ENCODE measurements around the gene KCNK17.
A peak's percentile ranks its signal among the peaks of the same experiment; 100 is the strongest.

KCNK17 gene

DNA sequence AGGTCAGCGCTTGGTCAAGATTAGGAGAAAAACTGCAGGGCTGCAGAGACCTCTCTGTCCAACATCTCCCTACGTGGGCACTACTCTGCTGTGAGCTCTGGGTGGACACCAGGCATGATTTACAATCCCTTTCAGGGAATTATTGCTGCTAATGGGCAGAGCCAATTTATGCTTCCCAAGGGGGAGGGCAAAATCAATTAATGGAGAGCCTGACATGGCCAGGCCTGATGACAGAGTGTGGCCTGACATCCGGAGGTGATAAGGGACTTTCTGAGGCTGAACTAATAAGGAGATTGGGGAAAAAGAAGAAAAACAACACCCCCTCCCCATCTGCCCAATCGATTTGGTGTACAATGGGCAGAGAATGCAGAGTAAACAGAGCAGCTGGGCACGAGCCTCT is 13.3 kb upstream of the KCNK17 start:
- Histone ChIP-seq H3K4me2 (ENCODE audit: insufficient read depth, low read length, poor library complexity, severe bottlenecking) (no peak overlapping the region), H3K27me3 (ENCODE audit: control insufficient read depth in 3 of 3, insufficient read depth in 3 of 3, low read depth in 1 of 3, low read length in 3 of 3) (no peaks in the 10 kb centered on the region), H3K79me1 (ENCODE audit: low read depth, low read length) (no peaks in the 10 kb centered on the region), H3K36me3 (replicated peaks in 1 of 2; ENCODE audit: control insufficient read depth in 2 of 2, insufficient read depth in 2 of 2, low read length in 2 of 2) (no peaks in the 10 kb centered on the region), H2AFZ (ENCODE audit: low read length) (no peak overlapping the region), H2BK5ac (ENCODE audit: low read length) (no peak overlapping the region), H2BK12ac (ENCODE audit: low read length) (no peak overlapping the region), H3K4me3 (ENCODE audit: low read length in 2 of 2) (no peak overlapping the region), H3K18ac (ENCODE audit: low read length) (no peak overlapping the region), H3K14ac (ENCODE audit: low read length) (no peak overlapping the region), H4K8ac (ENCODE audit: low read depth, low read length) (no peak overlapping the region), H3K4me1 (ENCODE audit: control insufficient read depth in 2 of 2, insufficient read depth in 1 of 2, low read depth in 1 of 2, low read length in 2 of 2) (no peaks in the 10 kb centered on the region), H3K9me3 (replicated peaks in 1 of 2; ENCODE audit: control insufficient read depth in 2 of 2, insufficient read depth in 1 of 2, low read depth in 1 of 2, low read length in 2 of 2) (no peaks in the 10 kb centered on the region), H3K27ac (replicated peaks; ENCODE audit: low read length) (no peak overlapping the region), H2BK15ac (ENCODE audit: low read length) (no peak overlapping the region), H3K4ac (ENCODE audit: low read length) (no peak overlapping the region), H3K23ac (ENCODE audit: low read depth, low read length, poor library complexity) (no peak overlapping the region), H4K91ac (ENCODE audit: low read depth, low read length, poor library complexity) (no peak overlapping the region), H2BK120ac (ENCODE audit: low read depth, low read length) (no peak overlapping the region), H2AK5ac (ENCODE audit: low read depth, low read length) (no peak overlapping the region), H3K9ac (ENCODE audit: low read depth, low read length, poor library complexity) (no peak overlapping the region)
- no peak for DNase-seq (ENCODE audit: low spot score)
- no CpG with 5 or more reads among the region's 5 CpGs for WGBS, 2 donors (ENCODE audit: extremely low coverage in 2 of 2, insufficient read length in 2 of 2, insufficient replicate concordance in 1 of 2)

- no peak within 1 kb of the TSS for H2BK12ac ChIP-seq (ENCODE audit: low read length)
- H3K18ac ChIP-seq (ENCODE audit: low read length) = peak within 1 kb of the TSS; percentile 63
- H3K4me3 ChIP-seq (ENCODE audit: low read length in 2 of 2) = no peak within 1 kb of the TSS
- DNase-seq (ENCODE audit: low spot score) = no peak
- no peaks in the 10 kb centered on the region for H3K9me3 ChIP-seq (replicated peaks in 1 of 2; ENCODE audit: control insufficient read depth in 2 of 2, insufficient read depth in 1 of 2, low read depth in 1 of 2, low read length in 2 of 2)
- H2BK15ac ChIP-seq (ENCODE audit: low read length) = no peak within 1 kb of the TSS
- H3K79me1 ChIP-seq (ENCODE audit: low read depth, low read length) = no peaks in the 10 kb centered on the region
- no peak within 1 kb of the TSS for H3K9ac ChIP-seq (ENCODE audit: low read depth, low read length, poor library complexity)
- peaks cover 0 to 19% (median 0%) of the 10 kb centered on the region in 3 experiments for H3K27me3 ChIP-seq (ENCODE audit: control insufficient read depth in 3 of 3, insufficient read depth in 3 of 3, low read depth in 1 of 3, low read length in 3 of 3)
- no peak within 1 kb of the TSS for H3K14ac ChIP-seq (ENCODE audit: low read length)
- no peaks in the 10 kb centered on the region for H3K4me1 ChIP-seq (ENCODE audit: control insufficient read depth in 2 of 2, insufficient read depth in 1 of 2, low read depth in 1 of 2, low read length in 2 of 2)
- no peak within 1 kb of the TSS for H2BK120ac ChIP-seq (ENCODE audit: low read depth, low read length)
- no peak within 1 kb of the TSS for H3K4ac ChIP-seq (ENCODE audit: low read length)
- no peak within 1 kb of the TSS for H3K4me2 ChIP-seq (ENCODE audit: insufficient read depth, low read length, poor library complexity, severe bottlenecking)
- H3K36me3 ChIP-seq (replicated peaks in 1 of 2; ENCODE audit: control insufficient read depth in 2 of 2, insufficient read depth in 2 of 2, low read length in 2 of 2) = no peaks in the 10 kb centered on the region
- H3K27ac ChIP-seq (replicated peaks; ENCODE audit: low read length) = no peak within 1 kb of the TSS
- H2AK5ac ChIP-seq (ENCODE audit: low read depth, low read length) = no peak within 1 kb of the TSS
- no peak within 1 kb of the TSS for H4K91ac ChIP-seq (ENCODE audit: low read depth, low read length, poor library complexity)
- H4K8ac ChIP-seq (ENCODE audit: low read depth, low read length) = no peak within 1 kb of the TSS
- no peak within 1 kb of the TSS for H2AFZ ChIP-seq (ENCODE audit: low read length)
- no CpG with 5 or more reads among the region's 11 CpGs for WGBS, 2 donors (ENCODE audit: extremely low coverage in 2 of 2, insufficient read length in 2 of 2, insufficient replicate concordance in 1 of 2)
- H2BK5ac ChIP-seq (ENCODE audit: low read length) = no peak within 1 kb of the TSS
- no peak within 1 kb of the TSS for H3K23ac ChIP-seq (ENCODE audit: low read depth, low read length, poor library complexity)
Measured at GRCh38 chr6:39322306-39322850, 8.2 kb upstream of the KCNK17 start, which contains the start of gene KCNK16. KCNK16 (minus strand) TSS chr6:39322702; CDS start chr6:39322540, 162 bp downstream.

DNA sequence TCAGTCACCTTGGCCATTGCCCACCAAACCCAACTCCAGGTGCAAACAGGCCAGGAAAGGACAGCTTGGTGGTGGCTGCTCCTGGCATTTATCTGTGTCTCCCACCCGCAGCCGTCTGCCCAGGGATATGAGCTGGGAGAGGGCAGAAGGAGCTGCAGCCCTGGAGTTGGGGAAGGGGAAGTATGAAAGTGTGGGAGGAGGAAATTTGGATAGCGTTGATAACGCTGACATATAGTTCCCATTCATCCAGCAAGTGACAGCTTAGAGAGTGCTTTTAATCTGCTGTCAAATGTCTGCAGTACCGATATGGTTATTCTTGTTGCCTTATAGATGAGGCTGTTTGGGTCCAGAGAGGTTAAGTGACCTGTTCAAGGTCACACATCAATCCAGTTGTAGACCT is 7.5 kb upstream of the KCNK17 start:
- no peak overlapping the region for H2BK15ac ChIP-seq (ENCODE audit: low read length)
- H4K8ac ChIP-seq (ENCODE audit: low read depth, low read length) = no peak overlapping the region
- H3K4ac ChIP-seq (ENCODE audit: low read length) = no peak overlapping the region
- H2BK12ac ChIP-seq (ENCODE audit: low read length) = no peak overlapping the region
- no peak overlapping the region for H3K18ac ChIP-seq (ENCODE audit: low read length)
- H3K9ac ChIP-seq (ENCODE audit: low read depth, low read length, poor library complexity) = no peak overlapping the region
- no peak overlapping the region for H3K4me3 ChIP-seq (ENCODE audit: low read length in 2 of 2)
- H3K4me1 ChIP-seq (ENCODE audit: control insufficient read depth in 2 of 2, insufficient read depth in 1 of 2, low read depth in 1 of 2, low read length in 2 of 2) = no peaks in the 10 kb centered on the region
- no CpG with 5 or more reads among the region's 5 CpGs for WGBS, 2 donors (ENCODE audit: extremely low coverage in 2 of 2, insufficient read length in 2 of 2, insufficient replicate concordance in 1 of 2)
- no peaks in the 10 kb centered on the region for H3K79me1 ChIP-seq (ENCODE audit: low read depth, low read length)
- no peak overlapping the region for H3K4me2 ChIP-seq (ENCODE audit: insufficient read depth, low read length, poor library complexity, severe bottlenecking)
- H2AK5ac ChIP-seq (ENCODE audit: low read depth, low read length) = no peak overlapping the region
- no peaks in the 10 kb centered on the region for H3K36me3 ChIP-seq (replicated peaks in 1 of 2; ENCODE audit: control insufficient read depth in 2 of 2, insufficient read depth in 2 of 2, low read length in 2 of 2)
- DNase-seq (ENCODE audit: low spot score) = no peak
- H4K91ac ChIP-seq (ENCODE audit: low read depth, low read length, poor library complexity) = no peak overlapping the region
- no peak overlapping the region for H2BK120ac ChIP-seq (ENCODE audit: low read depth, low read length)
- H3K23ac ChIP-seq (ENCODE audit: low read depth, low read length, poor library complexity) = no peak overlapping the region
- H3K9me3 ChIP-seq (replicated peaks in 1 of 2; ENCODE audit: control insufficient read depth in 2 of 2, insufficient read depth in 1 of 2, low read depth in 1 of 2, low read length in 2 of 2) = no peaks in the 10 kb centered on the region
- H2BK5ac ChIP-seq (ENCODE audit: low read length) = no peak overlapping the region
- no peak overlapping the region for H3K27ac ChIP-seq (replicated peaks; ENCODE audit: low read length)
- H3K27me3 ChIP-seq (ENCODE audit: control insufficient read depth in 3 of 3, insufficient read depth in 3 of 3, low read depth in 1 of 3, low read length in 3 of 3) = peaks cover 0 to 22% (median 0%) of the 10 kb centered on the region in 3 experiments
- H3K14ac ChIP-seq (ENCODE audit: low read length) = no peak overlapping the region
- no peak overlapping the region for H2AFZ ChIP-seq (ENCODE audit: low read length)

- H3K4me2 ChIP-seq (ENCODE audit: insufficient read depth, low read length, poor library complexity, severe bottlenecking) = no peak overlapping the region
- no peaks in the 10 kb centered on the region for H3K9me3 ChIP-seq (replicated peaks in 1 of 2; ENCODE audit: control insufficient read depth in 2 of 2, insufficient read depth in 1 of 2, low read depth in 1 of 2, low read length in 2 of 2)
- H3K9ac ChIP-seq (ENCODE audit: low read depth, low read length, poor library complexity) = no peak overlapping the region
- no peak overlapping the region for H3K18ac ChIP-seq (ENCODE audit: low read length)
- no peak overlapping the region for H3K14ac ChIP-seq (ENCODE audit: low read length)
- no peak overlapping the region for H3K4ac ChIP-seq (ENCODE audit: low read length)
- H3K4me1 ChIP-seq (ENCODE audit: control insufficient read depth in 2 of 2, insufficient read depth in 1 of 2, low read depth in 1 of 2, low read length in 2 of 2) = no peaks in the 10 kb centered on the region
- no peak overlapping the region for H2BK5ac ChIP-seq (ENCODE audit: low read length)
- no peak overlapping the region for H3K23ac ChIP-seq (ENCODE audit: low read depth, low read length, poor library complexity)
- no peaks in the 10 kb centered on the region for H3K79me1 ChIP-seq (ENCODE audit: low read depth, low read length)
- H2BK12ac ChIP-seq (ENCODE audit: low read length) = no peak overlapping the region
- no peak overlapping the region for H4K8ac ChIP-seq (ENCODE audit: low read depth, low read length)
- H3K4me3 ChIP-seq (ENCODE audit: low read length in 2 of 2) = no peak overlapping the region
- no peaks in the 10 kb centered on the region for H3K36me3 ChIP-seq (replicated peaks in 1 of 2; ENCODE audit: control insufficient read depth in 2 of 2, insufficient read depth in 2 of 2, low read length in 2 of 2)
- no peak overlapping the region for H2BK15ac ChIP-seq (ENCODE audit: low read length)
- H2AFZ ChIP-seq (ENCODE audit: low read length) = no peak overlapping the region
- no CpG with 5 or more reads among the region's 10 CpGs for WGBS, 2 donors (ENCODE audit: extremely low coverage in 2 of 2, insufficient read length in 2 of 2, insufficient replicate concordance in 1 of 2)
- no peak for DNase-seq (ENCODE audit: low spot score)
- H3K27ac ChIP-seq (replicated peaks; ENCODE audit: low read length) = no peak overlapping the region
- H2BK120ac ChIP-seq (ENCODE audit: low read depth, low read length) = no peak overlapping the region
- peaks cover 0 to 34% (median 3%) of the 10 kb centered on the region in 3 experiments for H3K27me3 ChIP-seq (ENCODE audit: control insufficient read depth in 3 of 3, insufficient read depth in 3 of 3, low read depth in 1 of 3, low read length in 3 of 3)
- H2AK5ac ChIP-seq (ENCODE audit: low read depth, low read length) = no peak overlapping the region
- H4K91ac ChIP-seq (ENCODE audit: low read depth, low read length, poor library complexity) = no peak overlapping the region
Measured at GRCh38 chr6:39320363-39320984, 6.3 kb upstream of the KCNK17 start.

Measured in neuronal stem cell (in vitro differentiated cells).